Measurements from ENCODE around the gene GALNT10.

The GALNT10 gene

DNA sequence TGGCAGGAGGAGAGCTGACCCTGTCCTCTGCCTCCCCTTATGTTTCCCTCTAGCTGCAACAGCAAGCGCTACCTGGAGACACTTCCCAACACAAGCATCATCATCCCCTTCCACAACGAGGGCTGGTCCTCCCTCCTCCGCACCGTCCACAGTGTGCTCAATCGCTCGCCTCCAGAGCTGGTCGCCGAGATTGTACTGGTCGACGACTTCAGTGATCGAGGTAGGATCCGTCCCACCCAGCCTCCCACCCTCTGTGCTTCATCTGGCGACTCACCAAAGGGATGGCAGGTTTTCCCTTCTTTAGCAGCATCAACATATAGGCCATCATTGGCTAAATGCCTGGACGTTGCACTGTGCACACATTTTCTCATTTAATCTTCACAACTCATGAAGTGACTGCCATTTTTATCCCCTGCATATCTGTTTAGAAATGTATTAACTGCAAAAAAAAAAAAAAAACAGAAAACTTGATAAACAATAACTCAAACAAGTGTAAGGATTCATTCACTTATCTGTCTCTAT lies 139.0 kb downstream of the GALNT10 start:
- DNase-seq = no peak

DNA sequence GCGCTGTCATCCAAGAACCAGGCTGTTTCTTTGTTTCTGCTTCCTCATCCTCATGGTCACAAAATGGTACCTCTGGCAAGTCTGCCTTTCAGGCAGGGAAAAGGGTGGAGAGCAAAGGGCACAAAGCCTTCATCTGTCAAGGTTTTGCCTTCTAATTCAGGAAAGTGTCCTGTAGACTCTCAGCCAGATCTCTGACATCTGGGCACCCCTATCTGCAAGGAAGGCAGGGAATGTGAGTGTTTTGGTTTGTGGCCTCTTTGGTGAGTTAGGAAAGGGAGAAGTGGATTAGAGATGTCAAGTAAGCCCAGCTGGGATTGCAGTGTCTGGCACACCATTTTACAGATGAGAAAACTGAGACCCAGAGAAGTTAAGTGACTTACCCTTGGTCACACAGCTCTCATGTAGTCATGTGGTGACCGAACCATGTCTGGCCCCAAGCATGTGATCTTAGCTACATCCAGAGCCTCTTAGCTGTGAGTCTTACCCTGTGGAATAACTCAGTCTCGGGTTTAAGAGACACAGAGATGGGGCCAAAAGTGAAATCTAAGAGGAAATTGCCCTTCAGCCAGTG lies 139.6 kb downstream of the GALNT10 start:
- DNase-seq = no peak

GRCh38 chr5:154331232-154331631 lies 140.7 kb downstream of the GALNT10 start:
- no peak for DNase-seq

DNA sequence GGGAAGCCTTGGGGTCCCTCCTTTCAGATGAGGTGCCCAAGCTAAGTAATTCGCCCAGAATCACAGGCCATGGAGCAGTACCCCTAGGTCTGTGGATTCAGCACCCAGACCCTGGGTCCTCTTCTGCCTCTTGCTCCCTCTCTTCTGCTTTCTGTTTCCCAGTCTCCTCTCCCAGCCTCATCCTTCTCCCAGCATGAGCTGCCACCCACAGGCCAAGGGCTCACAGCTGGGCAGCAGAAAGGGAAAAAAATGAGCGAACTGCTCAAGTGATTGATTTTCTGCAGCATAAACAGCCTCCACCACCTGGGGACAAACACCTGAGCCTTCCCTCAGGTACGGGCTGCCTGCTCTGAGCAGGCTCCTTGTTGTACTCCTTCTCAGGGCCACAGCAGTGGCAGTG lies 141.4 kb downstream of the GALNT10 start:
- no peak for DNase-seq

GRCh38 chr5:154332451-154332850 lies 141.9 kb downstream of the GALNT10 start:
- DNase-seq = no peak

DNA sequence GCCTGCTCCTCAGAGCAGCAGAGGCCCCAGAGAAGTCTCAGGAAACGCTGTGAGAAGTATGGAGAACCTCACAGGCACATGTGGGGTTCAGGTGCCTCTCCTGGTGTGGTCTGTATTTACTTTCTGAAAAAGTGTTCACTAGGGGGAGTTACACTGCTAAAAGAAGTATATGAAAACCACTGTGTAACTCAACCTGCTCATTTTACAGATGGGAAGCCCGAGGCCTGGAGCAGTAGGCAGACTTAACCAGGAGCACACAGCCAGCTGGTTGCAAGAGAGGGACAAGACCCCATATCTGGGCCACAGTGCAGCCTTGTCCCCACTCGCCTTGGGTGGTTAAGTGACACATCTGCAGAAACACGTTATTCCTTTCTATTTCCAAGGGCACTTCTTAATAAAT lies 142.5 kb downstream of the GALNT10 start:
- DNase-seq = no peak

DNA sequence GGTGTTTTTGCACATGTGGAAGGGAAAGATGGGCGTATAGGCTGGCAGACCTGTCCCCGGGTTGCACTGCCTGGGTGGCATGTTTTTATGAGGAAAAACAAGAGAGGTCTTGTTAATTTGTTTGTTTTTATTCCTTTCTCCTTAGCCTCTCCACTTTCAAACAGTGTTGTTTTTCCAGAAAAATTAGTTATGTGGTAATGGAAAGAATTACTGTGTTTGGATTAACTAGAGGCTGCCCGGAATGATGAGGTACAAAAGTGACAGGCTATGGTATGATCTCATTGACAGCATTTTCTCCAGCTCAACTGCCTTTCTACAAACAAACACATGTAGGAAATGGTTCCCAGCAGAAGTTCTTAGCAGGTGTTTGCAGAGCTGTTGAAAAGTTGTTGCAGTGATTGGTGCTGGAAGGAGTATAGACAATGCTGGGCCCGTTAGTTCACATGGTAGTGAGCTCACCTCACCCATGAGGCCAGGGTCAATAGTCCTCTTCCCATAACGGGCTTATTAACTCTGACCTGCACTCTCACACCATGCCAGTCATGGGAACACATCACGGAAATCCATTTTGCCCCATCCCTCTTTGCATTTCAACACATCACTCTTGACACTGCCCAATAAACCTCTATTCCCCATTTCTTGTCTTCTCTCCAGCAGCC lies 144.0 kb downstream of the GALNT10 start:
- DNase-seq = no peak

- no peak for DNase-seq
These were observed 144.5 kb downstream of the GALNT10 start for GRCh38 chr5:154335065-154335448.

- no peak for DNase-seq
These were observed 151.1 kb downstream of the GALNT10 start for GRCh38 chr5:154341620-154342019.

- DNase-seq = no peak
These were observed 151.7 kb downstream of the GALNT10 start for GRCh38 chr5:154342211-154342610.

GRCh38 chr5:154342963-154343362 lies 152.4 kb downstream of the GALNT10 start:
- no peak for DNase-seq

GRCh38 chr5:154344461-154344860 lies 153.9 kb downstream of the GALNT10 start:
- DNase-seq = no peak

- DNase-seq = no peak
These were observed 154.9 kb downstream of the GALNT10 start for GRCh38 chr5:154345255-154345952.

- DNase-seq = no peak
These were observed 155.9 kb downstream of the GALNT10 start for GRCh38 chr5:154346427-154346826.

DNA sequence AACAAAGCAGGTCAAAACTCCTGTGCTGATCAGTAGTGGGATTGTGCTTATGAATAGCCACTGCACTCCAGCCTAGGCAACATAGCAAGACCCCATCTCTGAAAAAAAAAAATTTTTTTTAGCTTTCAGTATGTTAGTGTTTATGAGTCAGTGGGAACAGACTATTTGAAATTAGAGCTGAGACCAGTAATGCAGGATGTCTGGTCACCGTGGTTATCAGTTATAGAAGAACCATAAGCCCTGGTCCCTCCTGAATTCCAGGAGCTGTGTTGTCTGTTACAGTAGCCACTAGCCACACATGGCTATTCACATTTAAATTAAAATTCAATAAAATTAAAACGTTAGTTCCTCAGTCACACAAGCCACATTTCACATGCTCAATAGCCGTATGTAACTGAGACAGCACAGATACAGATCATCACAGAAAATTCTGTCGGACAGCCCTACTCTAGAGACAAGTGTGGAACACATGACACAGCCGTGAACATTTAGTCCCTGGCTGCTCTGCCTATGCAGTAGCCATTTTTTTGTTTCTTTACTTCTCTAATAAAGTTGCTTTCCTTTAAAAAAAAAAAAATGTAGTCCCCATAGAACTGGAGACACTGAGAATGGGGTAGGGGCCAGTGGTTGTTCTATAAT lies 159.2 kb downstream of the GALNT10 start:
- no peak for DNase-seq

GRCh38 chr5:154351141-154351540 lies 160.6 kb downstream of the GALNT10 start:
- no peak for DNase-seq

- DNase-seq = no peak
These were observed 161.0 kb downstream of the GALNT10 start for GRCh38 chr5:154351566-154351965.

DNA sequence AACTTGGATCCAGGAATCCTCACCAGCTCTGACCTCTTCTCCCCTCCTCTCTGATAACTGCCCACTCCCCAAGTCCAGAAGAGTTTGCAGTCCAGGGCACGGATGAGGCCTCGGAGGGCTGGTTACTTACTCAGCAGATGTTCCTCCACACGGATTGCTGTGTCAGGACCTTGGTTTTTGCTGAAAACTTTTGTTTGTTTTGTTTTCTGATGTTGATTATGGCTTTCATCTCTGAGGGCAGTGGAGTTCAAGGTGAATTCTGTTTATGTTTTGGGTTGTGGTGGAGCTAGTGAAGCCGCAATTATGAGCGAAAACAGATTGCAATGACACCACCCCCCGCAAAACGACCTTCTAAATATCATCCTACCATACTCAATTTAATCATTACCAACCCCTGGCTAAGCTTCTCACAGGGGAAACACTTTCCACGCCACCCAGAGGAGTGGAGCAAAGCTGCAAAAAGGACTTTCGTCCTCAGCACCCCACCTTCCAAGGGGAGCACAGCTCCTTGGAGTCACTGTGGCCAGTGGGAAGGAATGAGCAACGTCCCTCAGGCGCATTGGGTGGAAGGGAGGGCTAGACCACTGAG lies 162.5 kb downstream of the GALNT10 start:
- DNase-seq = no peak

- DNase-seq = no peak
These were observed 164.6 kb downstream of the GALNT10 start for GRCh38 chr5:154355129-154355611.

DNA sequence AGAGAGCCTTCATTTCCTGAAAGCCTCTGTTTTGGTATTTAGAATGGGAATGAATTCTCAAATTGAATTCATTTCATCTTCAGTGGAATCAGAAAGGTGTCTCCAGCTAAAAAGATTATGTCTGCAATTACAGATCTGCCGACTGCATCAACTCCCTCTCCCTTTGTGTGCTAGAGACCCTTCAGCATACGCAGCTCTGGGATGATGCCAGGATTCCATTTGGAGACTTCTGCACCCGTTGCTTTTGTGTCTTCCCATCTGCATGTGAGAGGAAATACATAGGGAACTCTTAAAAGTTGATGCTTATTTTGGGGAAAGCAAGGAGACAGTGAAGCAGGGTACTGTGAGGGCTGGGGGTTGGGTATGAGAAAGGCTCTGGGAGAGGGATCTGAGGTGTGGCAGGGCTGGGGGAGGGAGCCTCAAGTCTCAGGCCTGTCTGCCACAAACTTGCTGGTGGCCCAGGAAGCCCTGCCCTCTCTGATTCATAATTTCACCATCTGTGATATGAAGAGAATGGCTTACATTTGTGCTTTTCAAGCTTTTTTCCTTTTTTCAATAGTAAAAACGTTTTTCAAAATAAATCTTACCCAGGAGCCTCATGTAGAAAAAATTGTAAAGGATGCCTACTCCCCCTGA lies 165.6 kb downstream of the GALNT10 start:
- DNase-seq = no peak

DNA sequence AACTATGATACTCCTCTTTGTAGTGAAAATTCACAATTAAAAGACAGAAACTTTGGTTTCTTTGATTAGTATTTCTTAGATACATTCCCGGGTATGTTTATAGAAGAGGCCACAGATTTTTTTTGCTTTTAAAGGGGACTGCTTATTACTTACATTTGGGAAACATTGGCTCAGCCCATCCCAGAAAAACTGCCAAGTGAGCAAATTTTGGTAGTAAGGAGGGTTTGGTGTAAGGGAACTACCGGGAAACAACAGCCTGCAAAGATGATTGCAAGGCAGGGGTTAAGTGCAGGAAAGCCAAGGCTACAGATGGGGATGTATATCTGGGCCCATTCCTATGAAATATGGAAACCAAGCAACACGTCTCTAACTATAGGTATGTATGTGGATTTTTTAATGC lies 166.4 kb downstream of the GALNT10 start:
- no peak for DNase-seq

DNA sequence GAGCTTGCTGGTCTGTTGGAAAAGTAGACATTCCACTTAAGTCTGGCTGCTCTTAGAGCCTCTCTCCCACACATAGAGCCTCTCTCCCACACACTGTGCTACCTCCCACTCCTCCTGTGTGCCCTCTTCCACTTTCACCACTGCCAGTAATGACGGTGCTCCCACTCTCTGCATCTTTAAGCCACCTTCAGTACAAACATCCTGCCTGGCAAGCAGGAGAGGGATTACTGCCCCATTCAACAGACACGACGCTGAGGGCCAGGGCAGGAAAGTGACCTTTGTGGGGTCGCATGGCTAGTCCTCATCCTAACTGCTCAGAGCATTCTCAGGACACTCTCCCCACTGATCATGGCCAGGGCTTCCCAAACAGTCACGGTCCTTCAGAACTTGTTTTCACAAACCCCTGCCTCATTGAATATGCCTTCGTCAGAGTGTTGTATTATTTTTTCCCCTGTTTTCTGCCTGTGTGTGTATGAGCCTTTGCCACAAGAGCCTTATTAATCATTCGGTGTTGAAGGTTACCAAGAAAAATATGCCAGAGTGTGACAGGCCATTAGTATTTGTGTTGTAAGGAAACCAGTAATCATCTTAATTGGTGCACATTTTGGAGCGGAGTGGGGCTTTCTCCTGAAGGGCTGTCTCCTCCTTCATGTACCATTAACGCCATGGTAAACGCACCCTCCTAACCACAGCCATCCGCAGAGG lies 168.1 kb downstream of the GALNT10 start:
- no peak for DNase-seq
